HepG2 (cell line): ENCODE measurements around the gene TRIO.

Experiments
- AHDC1 ChIP-seq: sonication (generic); formaldehyde crosslinking; IDR thresholded peaks from 2 replicates; pipeline ENCODE4 v1.5.1; 2020; ENCODE audit warnings: mild to moderate bottlenecking, missing genetic modification reagents, borderline replicate concordance
- ATF6 ChIP-seq: sonication (generic); formaldehyde crosslinking; conservative IDR thresholded peaks from 2 replicates; pipeline ENCODE4 v1.4.0; 2020; ENCODE audit warnings: missing genetic modification reagents
- CTCF ChIP-seq: sonication (generic); formaldehyde crosslinking; IDR thresholded peaks from 2 replicates; pipeline ENCODE4 v1.5.0; 2020; ENCODE audit warnings: mild to moderate bottlenecking, missing genetic modification reagents, moderate library complexity
- NFATC3 ChIP-seq: sonication (generic); formaldehyde crosslinking; IDR thresholded peaks from 2 replicates; pipeline ENCODE4 v1.5.1; 2020; ENCODE audit warnings: mild to moderate bottlenecking, missing genetic modification reagents
- PHF5A ChIP-seq: IDR thresholded peaks from one replicate; pipeline ENCODE4 v1.6.1; 2018; ENCODE audit warnings: low read depth, missing genetic modification reagents; ENCODE audit not compliant: unreplicated experiment
- POLR2AphosphoS2 ChIP-seq: IDR thresholded peaks from 2 replicates; pipeline ENCODE4 v1.6.1; 2011; ENCODE audit warnings: low read depth, low read length, improper control_type of control experiment
- SIN3A ChIP-seq: IDR thresholded peaks from 2 replicates; pipeline ENCODE4 v1.6.1; 2011; ENCODE audit warnings: low read depth, mild to moderate bottlenecking, control low read depth, low read length, borderline replicate concordance
- ZNF260 ChIP-seq: sonication (generic); formaldehyde crosslinking; IDR thresholded peaks from 2 replicates; pipeline ENCODE4 v1.4.0; 2020; ENCODE audit warnings: missing genetic modification reagents, low read depth, mild to moderate bottlenecking, borderline replicate concordance
- ZNF263 ChIP-seq: sonication (generic); formaldehyde crosslinking; IDR thresholded peaks from 2 replicates; pipeline ENCODE4 v1.4.0; 2020; ENCODE audit warnings: missing genetic modification reagents
- ZNF276 ChIP-seq: sonication (generic); formaldehyde crosslinking; IDR thresholded peaks from 2 replicates; pipeline ENCODE4 v1.4.0; 2020; ENCODE audit warnings: mild to moderate bottlenecking, low read depth, missing genetic modification reagents

GRCh38 chr5:14295610-14296009 is 152.5 kb downstream of the TRIO start:
- TF ChIP-seq ZNF260 (CRISPR knock-in tag) (no peak), CTCF (CRISPR knock-in tag) (no peak), ATF6 (CRISPR knock-in tag) (no peak), NFATC3 (CRISPR knock-in tag) (no peak), AHDC1 (no peak), SIN3A (no peak), ZNF263 (CRISPR knock-in tag) (no peak), ZNF276 (CRISPR knock-in tag) (no peak), PHF5A (CRISPR knock-in tag) (no peak), POLR2AphosphoS2 (no peak)
